Measurements from ENCODE around the gene ADARB1. TPM values are rescaled to one million over a fixed set of nuclear protein-coding genes. Genes with fewer than 3 reads are reported as not detected.

The ADARB1 gene, protein sequence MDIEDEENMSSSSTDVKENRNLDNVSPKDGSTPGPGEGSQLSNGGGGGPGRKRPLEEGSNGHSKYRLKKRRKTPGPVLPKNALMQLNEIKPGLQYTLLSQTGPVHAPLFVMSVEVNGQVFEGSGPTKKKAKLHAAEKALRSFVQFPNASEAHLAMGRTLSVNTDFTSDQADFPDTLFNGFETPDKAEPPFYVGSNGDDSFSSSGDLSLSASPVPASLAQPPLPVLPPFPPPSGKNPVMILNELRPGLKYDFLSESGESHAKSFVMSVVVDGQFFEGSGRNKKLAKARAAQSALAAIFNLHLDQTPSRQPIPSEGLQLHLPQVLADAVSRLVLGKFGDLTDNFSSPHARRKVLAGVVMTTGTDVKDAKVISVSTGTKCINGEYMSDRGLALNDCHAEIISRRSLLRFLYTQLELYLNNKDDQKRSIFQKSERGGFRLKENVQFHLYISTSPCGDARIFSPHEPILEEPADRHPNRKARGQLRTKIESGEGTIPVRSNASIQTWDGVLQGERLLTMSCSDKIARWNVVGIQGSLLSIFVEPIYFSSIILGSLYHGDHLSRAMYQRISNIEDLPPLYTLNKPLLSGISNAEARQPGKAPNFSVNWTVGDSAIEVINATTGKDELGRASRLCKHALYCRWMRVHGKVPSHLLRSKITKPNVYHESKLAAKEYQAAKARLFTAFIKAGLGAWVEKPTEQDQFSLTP
- total RNA-seq = 13.0 and 14.2 TPM in 2 replicates

DNA sequence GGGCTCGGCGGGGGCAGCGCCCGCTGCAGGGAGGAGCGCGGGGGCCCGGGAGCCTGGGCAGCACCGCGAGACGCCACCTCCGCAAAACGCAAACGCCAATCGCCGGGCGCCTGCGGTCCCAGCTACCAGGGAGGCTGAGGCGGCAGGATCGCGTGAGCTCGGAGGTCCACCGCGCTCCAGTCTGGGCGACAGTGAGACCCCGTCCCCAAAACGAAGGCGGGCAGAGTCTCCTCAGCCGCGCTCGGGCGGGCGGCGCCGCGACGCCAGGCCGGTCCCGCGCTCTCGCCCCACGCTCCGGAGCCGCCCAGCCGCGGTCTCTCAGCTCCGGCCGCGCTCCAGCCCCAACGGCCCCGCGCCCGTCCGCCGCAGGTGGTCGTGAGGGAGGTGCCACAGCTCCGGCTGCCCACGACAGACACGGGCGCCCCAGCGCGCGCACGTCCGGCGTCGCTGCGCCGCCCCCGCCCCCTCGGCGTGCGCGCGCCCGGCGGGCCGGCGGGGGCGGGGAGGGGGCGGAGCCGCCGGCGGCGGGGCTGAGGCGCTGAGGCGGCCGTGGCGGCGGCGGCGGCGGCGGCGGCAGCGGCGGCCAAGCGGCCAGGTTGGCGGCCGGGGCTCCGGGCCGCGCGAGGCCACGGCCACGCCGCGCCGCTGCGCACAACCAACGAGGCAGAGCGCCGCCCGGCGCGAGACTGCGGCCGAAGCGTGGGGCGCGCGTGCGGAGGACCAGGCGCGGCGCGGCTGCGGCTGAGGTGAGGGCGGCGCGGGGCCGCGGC, at the start of gene ADARB1:
Gene ADARB1, plus strand, starts transcription at position 533 of the 770 bp plus-strand sequence. CDS start 97,077 bp downstream, outside the sequence.

Other genes with a start within 250 kb of the ADARB1 start
- gene PTTG1IP, start 200.9 kb upstream of the ADARB1 start, total RNA-seq = 157 and 257 TPM in 2 replicates
- gene ITGB2, start 153.7 kb upstream of the ADARB1 start, total RNA-seq = 1.7 and 3.6 TPM in 2 replicates
- gene SLX9, start 134.6 kb upstream of the ADARB1 start, total RNA-seq = 34.5 and 35.4 TPM in 2 replicates
- 11.3 and 12.6 TPM in 2 replicates for gene POFUT2, start 213.3 kb downstream of the ADARB1 start, total RNA-seq